Panc1 (cell line): ENCODE data around the gene PRSS50. TPM values are rescaled to one million over a fixed set of nuclear protein-coding genes. Genes with fewer than 3 reads are reported as not detected.
"Not testable (repeated sequence)": the region's sequence is repeated elsewhere in the genome, so short reads cannot be mapped to it uniquely, and the experiment has no call there.

Source experiments
- ATAC-seq: fragments of 200-7000 bp; cut with Tn5 transposase; 2 replicates; pipeline ENCODE4 v1.9.1; 2020; ENCODE audit warnings: mild to moderate bottlenecking, moderate library complexity
- BruUV-seq: library from RNA; stranded (reverse); fragments of 400-500 nt; replicated peaks from 2 replicates; lab custom pipeline; 2021; lab: Mats Ljungman, UMichigan
- CTCF ChIA-PET: fragments of 300-600 bp; sonication (Branson Sonifier 250); formaldehyde crosslinking; loops from one replicate; lab custom pipeline; 2022; ENCODE audit warnings: antibody characterized with exemption; lab: Charles Lee
- POLR2A ChIA-PET: fragments of 300-600 bp; sonication (Branson Sonifier 250); formaldehyde crosslinking; loops from one replicate; lab custom pipeline; 2022; ENCODE audit warnings: antibody characterized with exemption; lab: Charles Lee
- DNase-seq: peaks from one replicate; pipeline ENCODE4 v3.0.0-alpha.2; 2010; ENCODE audit warnings: low read depth, low spot score
- H3K27ac ChIP-seq: 2 replicates; pipeline ENCODE4 v1.5.1; 2011; ENCODE audit warnings: mild to moderate bottlenecking, low read length, inconsistent platforms
- H3K27me3 ChIP-seq: fragments of 200-500 bp; sonication (Bioruptor generic); 2 replicates; pipeline ENCODE4 v1.6.0; 2014; ENCODE audit warnings: low read length, inconsistent platforms; ENCODE audit not compliant: control insufficient read depth, insufficient read depth
- H3K36me3 ChIP-seq: fragments of 200-500 bp; sonication (Bioruptor generic); 2 replicates; pipeline ENCODE4 v1.5.1; 2014; ENCODE audit warnings: inconsistent platforms, mild to moderate bottlenecking, low read length, moderate library complexity; ENCODE audit not compliant: control insufficient read depth, insufficient read depth
- H3K4me1 ChIP-seq: 2 replicates; pipeline ENCODE4 v1.5.1; 2011; ENCODE audit warnings: inconsistent platforms, mild to moderate bottlenecking, low read length, moderate library complexity; ENCODE audit not compliant: control insufficient read depth, insufficient read depth
- H3K4me3 ChIP-seq, 2 experiments: 2 replicates each; pipeline ENCODE4 v1.5.1; 2011 to 2012; ENCODE audit warnings: low read depth in 2 of 2, low read length in 2 of 2, mild to moderate bottlenecking in 2 of 2, inconsistent platforms in 1 of 2, moderate library complexity in 1 of 2
- H3K9me3 ChIP-seq: fragments of 200-500 bp; sonication (Bioruptor generic); 2 replicates; pipeline ENCODE4 v1.5.1; 2014; ENCODE audit warnings: low read depth, mild to moderate bottlenecking, inconsistent platforms, low read length, moderate library complexity; ENCODE audit not compliant: control insufficient read depth, insufficient read depth
- POLR2AphosphoS5 ChIP-seq: IDR thresholded peaks from 2 replicates; pipeline ENCODE4 v1.6.1; 2012; ENCODE audit warnings: mild to moderate bottlenecking, low read depth, low read length, moderate library complexity
- SIN3A ChIP-seq: IDR thresholded peaks from 2 replicates; pipeline ENCODE4 v1.6.1; 2012; ENCODE audit warnings: low read depth, mild to moderate bottlenecking, low read length, moderate library complexity, borderline replicate concordance; ENCODE audit not compliant: insufficient read depth
- TCF7L2 ChIP-seq: IDR thresholded peaks from 2 replicates; pipeline ENCODE4 v1.6.1; 2011; ENCODE audit warnings: mild to moderate bottlenecking, low read depth, low read length, inconsistent platforms
- in situ Hi-C: cut with HindIII; loops from 2 replicates; pipeline ENCODE4 v1.10.0; 2016; ENCODE audit warnings: low sequenced_read_pairs, low pct_unique_long_range_greater_than_20kb
- intact Hi-C: fragments of 100-400 bp; cut with micrococcal nuclease; formaldehyde crosslinking; loops from one replicate; pipeline ENCODE4 v1.10.0; 2022; ENCODE audit not compliant: unreplicated experiment
- total RNA-seq: library from RNA; stranded (reverse); gene quantifications from one replicate; pipeline ENCODE4 v1.2.1, GENCODE V29; 2021; ENCODE audit not compliant: unreplicated experiment
- TF ChIP-seq, protein P1 (sequence below): fragments of 450-650 bp; IDR thresholded peaks from 2 replicates; pipeline ENCODE4 v1.5.1; 2017; ENCODE audit warnings: mild to moderate bottlenecking
- TF ChIP-seq, protein P2 (sequence below), 2 experiments: IDR thresholded peaks; 2 replicates each; pipeline ENCODE4 v1.6.1; 2011 to 2012; ENCODE audit warnings: low read depth in 2 of 2, control low read depth in 1 of 2, low read length in 1 of 2, mild to moderate bottlenecking in 1 of 2, moderate library complexity in 1 of 2; ENCODE audit not compliant: insufficient read depth in 1 of 2

PRSS50 gene
- total RNA-seq, 1 experiment from 2014 or later, result 0.13 TPM

DNA sequence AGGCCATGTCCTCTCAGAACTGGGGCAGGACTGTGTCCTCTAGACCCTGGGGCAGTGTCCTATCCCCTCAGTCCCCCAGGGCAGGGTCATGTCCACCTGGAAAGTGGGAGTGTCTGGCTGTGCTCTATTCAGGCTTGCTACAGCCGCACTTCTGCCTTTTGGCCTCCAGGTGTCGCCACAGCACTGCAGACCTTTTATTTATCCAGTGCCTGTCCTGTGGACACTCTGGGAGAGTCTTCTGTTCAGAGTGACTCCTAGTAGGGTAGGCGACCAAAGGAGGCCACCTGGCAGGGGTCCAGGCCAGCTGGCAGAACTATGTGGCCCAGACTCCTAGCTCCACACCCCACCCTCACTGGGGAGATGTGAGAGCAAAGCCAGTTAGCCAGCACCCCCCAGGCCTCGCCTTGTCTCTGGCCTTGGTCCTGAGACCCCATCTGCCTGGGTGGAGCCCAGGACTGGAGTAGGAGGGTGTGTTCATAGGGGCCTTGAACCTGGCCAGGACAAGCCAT lies 12.6 kb downstream of the PRSS50 start:
- Histone ChIP-seq H3K4me1 (no peaks in the 10 kb centered on the region), H3K9me3 (no peaks in the 10 kb centered on the region), H3K27ac (no peak overlapping the region), H3K36me3 (no peaks in the 10 kb centered on the region), H3K27me3 (no peaks in the 10 kb centered on the region), H3K4me3 (no peak overlapping the region)
- ATAC-seq (peak; percentile 91), DNase-seq (peak; percentile 45)
- TF ChIP-seq, protein P1, sequence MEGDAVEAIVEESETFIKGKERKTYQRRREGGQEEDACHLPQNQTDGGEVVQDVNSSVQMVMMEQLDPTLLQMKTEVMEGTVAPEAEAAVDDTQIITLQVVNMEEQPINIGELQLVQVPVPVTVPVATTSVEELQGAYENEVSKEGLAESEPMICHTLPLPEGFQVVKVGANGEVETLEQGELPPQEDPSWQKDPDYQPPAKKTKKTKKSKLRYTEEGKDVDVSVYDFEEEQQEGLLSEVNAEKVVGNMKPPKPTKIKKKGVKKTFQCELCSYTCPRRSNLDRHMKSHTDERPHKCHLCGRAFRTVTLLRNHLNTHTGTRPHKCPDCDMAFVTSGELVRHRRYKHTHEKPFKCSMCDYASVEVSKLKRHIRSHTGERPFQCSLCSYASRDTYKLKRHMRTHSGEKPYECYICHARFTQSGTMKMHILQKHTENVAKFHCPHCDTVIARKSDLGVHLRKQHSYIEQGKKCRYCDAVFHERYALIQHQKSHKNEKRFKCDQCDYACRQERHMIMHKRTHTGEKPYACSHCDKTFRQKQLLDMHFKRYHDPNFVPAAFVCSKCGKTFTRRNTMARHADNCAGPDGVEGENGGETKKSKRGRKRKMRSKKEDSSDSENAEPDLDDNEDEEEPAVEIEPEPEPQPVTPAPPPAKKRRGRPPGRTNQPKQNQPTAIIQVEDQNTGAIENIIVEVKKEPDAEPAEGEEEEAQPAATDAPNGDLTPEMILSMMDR, result peak; percentile 89
- TF ChIP-seq, protein P2, sequence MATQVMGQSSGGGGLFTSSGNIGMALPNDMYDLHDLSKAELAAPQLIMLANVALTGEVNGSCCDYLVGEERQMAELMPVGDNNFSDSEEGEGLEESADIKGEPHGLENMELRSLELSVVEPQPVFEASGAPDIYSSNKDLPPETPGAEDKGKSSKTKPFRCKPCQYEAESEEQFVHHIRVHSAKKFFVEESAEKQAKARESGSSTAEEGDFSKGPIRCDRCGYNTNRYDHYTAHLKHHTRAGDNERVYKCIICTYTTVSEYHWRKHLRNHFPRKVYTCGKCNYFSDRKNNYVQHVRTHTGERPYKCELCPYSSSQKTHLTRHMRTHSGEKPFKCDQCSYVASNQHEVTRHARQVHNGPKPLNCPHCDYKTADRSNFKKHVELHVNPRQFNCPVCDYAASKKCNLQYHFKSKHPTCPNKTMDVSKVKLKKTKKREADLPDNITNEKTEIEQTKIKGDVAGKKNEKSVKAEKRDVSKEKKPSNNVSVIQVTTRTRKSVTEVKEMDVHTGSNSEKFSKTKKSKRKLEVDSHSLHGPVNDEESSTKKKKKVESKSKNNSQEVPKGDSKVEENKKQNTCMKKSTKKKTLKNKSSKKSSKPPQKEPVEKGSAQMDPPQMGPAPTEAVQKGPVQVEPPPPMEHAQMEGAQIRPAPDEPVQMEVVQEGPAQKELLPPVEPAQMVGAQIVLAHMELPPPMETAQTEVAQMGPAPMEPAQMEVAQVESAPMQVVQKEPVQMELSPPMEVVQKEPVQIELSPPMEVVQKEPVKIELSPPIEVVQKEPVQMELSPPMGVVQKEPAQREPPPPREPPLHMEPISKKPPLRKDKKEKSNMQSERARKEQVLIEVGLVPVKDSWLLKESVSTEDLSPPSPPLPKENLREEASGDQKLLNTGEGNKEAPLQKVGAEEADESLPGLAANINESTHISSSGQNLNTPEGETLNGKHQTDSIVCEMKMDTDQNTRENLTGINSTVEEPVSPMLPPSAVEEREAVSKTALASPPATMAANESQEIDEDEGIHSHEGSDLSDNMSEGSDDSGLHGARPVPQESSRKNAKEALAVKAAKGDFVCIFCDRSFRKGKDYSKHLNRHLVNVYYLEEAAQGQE (IDR thresholded peaks at IDR 0.05; ENCODE audit: insufficient read depth in 1 of 2, low read depth in 2 of 2, low read length in 1 of 2), result peak; percentile 86 to 87
- TF ChIP-seq TCF7L2, result no peak
- in situ Hi-C loops (no loop called here), intact Hi-C loops (loop anchor here (2.0 kb wide), 2 partner anchors 192 to 204 kb away; no protein-coding TSS in a partner anchor)
- POLR2A ChIA-PET, result no interaction called here
- CTCF ChIA-PET, result no interaction called here
- no TSS peak for BruUV-seq

DNA sequence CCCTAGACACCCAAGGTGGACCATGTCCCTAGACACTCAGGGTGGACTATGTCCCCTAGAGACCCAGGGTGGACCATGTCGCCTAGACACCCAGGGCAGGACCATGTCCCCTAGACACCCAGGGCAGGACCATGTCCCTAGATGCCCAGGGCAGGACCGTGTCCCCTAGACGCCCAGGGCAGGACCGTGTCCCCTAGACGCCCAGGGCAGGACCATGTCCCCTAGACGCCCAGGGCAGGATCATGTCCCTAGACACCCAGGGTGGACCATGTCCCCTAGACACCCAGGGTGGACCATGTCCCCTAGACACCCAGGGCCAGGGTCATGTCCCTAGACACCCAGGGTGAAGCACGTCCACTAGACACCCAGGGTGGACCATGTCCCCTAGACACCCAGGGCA lies 13.3 kb downstream of the PRSS50 start:
- H3K36me3 ChIP-seq, POLR2A ChIA-PET, H3K4me3 ChIP-seq, H3K27ac ChIP-seq, H3K9me3 ChIP-seq, in situ Hi-C loops, DNase-seq, ATAC-seq, H3K4me1 ChIP-seq, BruUV-seq, H3K27me3 ChIP-seq: not testable (repeated sequence)
- intact Hi-C loops, result loop anchor here (2.0 kb wide), 2 partner anchors 192 to 204 kb away; no protein-coding TSS in a partner anchor
- CTCF ChIA-PET, result interaction anchor here (0.6 kb wide), 1 partner anchor 1085 kb away, joined by 4 read pairs; no protein-coding TSS in a partner anchor

DNA sequence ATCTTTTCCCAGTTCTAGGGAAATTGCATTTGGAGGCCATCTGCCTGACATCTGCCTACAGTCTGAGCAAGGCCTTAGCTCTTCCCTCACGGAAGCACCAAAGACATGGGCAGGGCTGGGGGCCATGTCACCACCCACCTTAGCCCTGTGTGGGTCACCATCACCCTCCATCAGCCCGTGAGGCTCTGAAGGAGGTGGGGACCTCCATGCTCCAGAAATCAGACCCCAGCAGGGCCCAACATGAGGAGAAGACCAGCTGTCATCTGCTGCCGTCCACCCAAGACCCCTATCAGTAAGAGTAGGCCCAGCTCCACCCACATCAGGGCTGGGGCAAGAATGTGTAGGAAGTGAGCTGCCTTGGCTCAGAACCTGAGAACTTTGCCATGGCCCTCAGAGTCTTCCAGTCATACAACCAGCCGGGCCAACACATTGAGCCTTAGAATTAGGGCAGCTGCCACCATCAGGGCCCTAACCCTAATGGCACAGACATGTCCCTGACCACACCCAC lies 14.6 kb downstream of the PRSS50 start:
- H3K4me1 ChIP-seq, result no peaks in the 10 kb centered on the region
- in situ Hi-C loops, result no loop called here
- BruUV-seq, result no TSS peak
- DNase-seq, result no peak
- TF ChIP-seq TCF7L2 (no peak), POLR2AphosphoS5 (no peak), SIN3A (no peak)
- TF ChIP-seq, protein P2 (IDR thresholded peaks at IDR 0.05; ENCODE audit: insufficient read depth in 1 of 2, low read depth in 2 of 2, low read length in 1 of 2), result no peak
- TF ChIP-seq, protein P1, result no peak
- H3K4me3 ChIP-seq, result no peak overlapping the region
- H3K36me3 ChIP-seq, result no peaks in the 10 kb centered on the region
- ATAC-seq, result no peak
- H3K27ac ChIP-seq, result no peak overlapping the region
- POLR2A ChIA-PET, result no interaction called here
- H3K9me3 ChIP-seq, result no peaks in the 10 kb centered on the region
- no peaks in the 10 kb centered on the region for H3K27me3 ChIP-seq
- CTCF ChIA-PET, result interaction anchor here (1.7 kb wide), 1 partner anchor 206 kb away, joined by 8 read pairs; no protein-coding TSS in a partner anchor
- intact Hi-C loops, result no loop called here
